ENCODE results near the gene EIPR1.

Gene EIPR1

GRCh38 chr2:3145471-3146021 is 232.1 kb downstream of the EIPR1 start:
- Histone ChIP-seq H3K9ac (ENCODE audit: low read length in 2 of 2) (no peak overlapping the region), H3K9me3 (ENCODE audit: control insufficient read depth in 2 of 2, low read length in 2 of 2) (no peaks in the 10 kb centered on the region), H3K4me3 (ENCODE audit: low read length in 2 of 2) (no peak overlapping the region), H3K27me3 (ENCODE audit: control insufficient read depth in 1 of 2, insufficient read depth in 2 of 2, low read length in 2 of 2) (no peaks in the 10 kb centered on the region), H3K27ac (ENCODE audit: low read length) (no peak overlapping the region), H3K36me3 (ENCODE audit: control insufficient read depth in 2 of 2, insufficient read depth in 2 of 2, low read length in 2 of 2) (no peaks in the 10 kb centered on the region), H3K4me1 (ENCODE audit: control insufficient read depth, insufficient read depth, low read length) (no peaks in the 10 kb centered on the region)

- Histone ChIP-seq H3K27ac (ENCODE audit: low read length) (no peak overlapping the region), H3K4me3 (ENCODE audit: low read length in 2 of 2) (no peak overlapping the region), H3K4me1 (ENCODE audit: control insufficient read depth, insufficient read depth, low read length) (no peaks in the 10 kb centered on the region), H3K9me3 (ENCODE audit: control insufficient read depth in 2 of 2, low read length in 2 of 2) (no peaks in the 10 kb centered on the region), H3K9ac (ENCODE audit: low read length in 2 of 2) (no peak overlapping the region), H3K36me3 (ENCODE audit: control insufficient read depth in 2 of 2, insufficient read depth in 2 of 2, low read length in 2 of 2) (no peaks in the 10 kb centered on the region), H3K27me3 (ENCODE audit: control insufficient read depth in 1 of 2, insufficient read depth in 2 of 2, low read length in 2 of 2) (no peaks in the 10 kb centered on the region)
Observed at GRCh38 chr2:3144856-3145255, 232.8 kb downstream of the EIPR1 start.

GRCh38 chr2:3143602-3144001 is 234.0 kb downstream of the EIPR1 start:
- Histone ChIP-seq H3K9me3 (ENCODE audit: control insufficient read depth in 2 of 2, low read length in 2 of 2) (no peaks in the 10 kb centered on the region), H3K4me3 (ENCODE audit: low read length in 2 of 2) (no peak overlapping the region), H3K27me3 (ENCODE audit: control insufficient read depth in 1 of 2, insufficient read depth in 2 of 2, low read length in 2 of 2) (no peaks in the 10 kb centered on the region), H3K36me3 (ENCODE audit: control insufficient read depth in 2 of 2, insufficient read depth in 2 of 2, low read length in 2 of 2) (no peaks in the 10 kb centered on the region), H3K4me1 (ENCODE audit: control insufficient read depth, insufficient read depth, low read length) (no peaks in the 10 kb centered on the region), H3K27ac (ENCODE audit: low read length) (no peak overlapping the region), H3K9ac (ENCODE audit: low read length in 2 of 2) (no peak overlapping the region)

- no peak overlapping the region for H3K9ac ChIP-seq (ENCODE audit: low read length in 2 of 2)
- H3K9me3 ChIP-seq (ENCODE audit: control insufficient read depth in 2 of 2, low read length in 2 of 2) = no peaks in the 10 kb centered on the region
- no peaks in the 10 kb centered on the region for H3K36me3 ChIP-seq (ENCODE audit: control insufficient read depth in 2 of 2, insufficient read depth in 2 of 2, low read length in 2 of 2)
- no peaks in the 10 kb centered on the region for H3K27me3 ChIP-seq (ENCODE audit: control insufficient read depth in 1 of 2, insufficient read depth in 2 of 2, low read length in 2 of 2)
- no peak overlapping the region for H3K4me3 ChIP-seq (ENCODE audit: low read length in 2 of 2)
- no peaks in the 10 kb centered on the region for H3K4me1 ChIP-seq (ENCODE audit: control insufficient read depth, insufficient read depth, low read length)
- no peak overlapping the region for H3K27ac ChIP-seq (ENCODE audit: low read length)
Observed at GRCh38 chr2:3142961-3143571, 234.6 kb downstream of the EIPR1 start.

GRCh38 chr2:3142210-3142609 is 235.4 kb downstream of the EIPR1 start:
- H3K9me3 ChIP-seq (ENCODE audit: control insufficient read depth in 2 of 2, low read length in 2 of 2) = no peaks in the 10 kb centered on the region
- H3K9ac ChIP-seq (ENCODE audit: low read length in 2 of 2) = no peak overlapping the region
- H3K4me1 ChIP-seq (ENCODE audit: control insufficient read depth, insufficient read depth, low read length) = no peaks in the 10 kb centered on the region
- no peak overlapping the region for H3K4me3 ChIP-seq (ENCODE audit: low read length in 2 of 2)
- no peaks in the 10 kb centered on the region for H3K27me3 ChIP-seq (ENCODE audit: control insufficient read depth in 1 of 2, insufficient read depth in 2 of 2, low read length in 2 of 2)
- no peaks in the 10 kb centered on the region for H3K36me3 ChIP-seq (ENCODE audit: control insufficient read depth in 2 of 2, insufficient read depth in 2 of 2, low read length in 2 of 2)
- H3K27ac ChIP-seq (ENCODE audit: low read length) = no peak overlapping the region

GRCh38 chr2:3141696-3142095 is 235.9 kb downstream of the EIPR1 start:
- Histone ChIP-seq H3K27ac (ENCODE audit: low read length) (no peak overlapping the region), H3K4me1 (ENCODE audit: control insufficient read depth, insufficient read depth, low read length) (no peaks in the 10 kb centered on the region), H3K9ac (ENCODE audit: low read length in 2 of 2) (no peak overlapping the region), H3K4me3 (ENCODE audit: low read length in 2 of 2) (no peak overlapping the region), H3K9me3 (ENCODE audit: control insufficient read depth in 2 of 2, low read length in 2 of 2) (no peaks in the 10 kb centered on the region), H3K27me3 (ENCODE audit: control insufficient read depth in 1 of 2, insufficient read depth in 2 of 2, low read length in 2 of 2) (no peaks in the 10 kb centered on the region), H3K36me3 (ENCODE audit: control insufficient read depth in 2 of 2, insufficient read depth in 2 of 2, low read length in 2 of 2) (no peaks in the 10 kb centered on the region)

GRCh38 chr2:3139906-3140305 is 237.7 kb downstream of the EIPR1 start:
- Histone ChIP-seq H3K27ac (ENCODE audit: low read length) (no peak overlapping the region), H3K36me3 (ENCODE audit: control insufficient read depth in 2 of 2, insufficient read depth in 2 of 2, low read length in 2 of 2) (no peaks in the 10 kb centered on the region), H3K4me3 (ENCODE audit: low read length in 2 of 2) (no peak overlapping the region), H3K27me3 (ENCODE audit: control insufficient read depth in 1 of 2, insufficient read depth in 2 of 2, low read length in 2 of 2) (no peaks in the 10 kb centered on the region), H3K9ac (ENCODE audit: low read length in 2 of 2) (no peak overlapping the region), H3K9me3 (ENCODE audit: control insufficient read depth in 2 of 2, low read length in 2 of 2) (no peaks in the 10 kb centered on the region), H3K4me1 (ENCODE audit: control insufficient read depth, insufficient read depth, low read length) (no peaks in the 10 kb centered on the region)
